ENCODE data around the gene PLXNA2. TPM values are rescaled to one million over a fixed set of nuclear protein-coding genes. Genes with fewer than 3 reads are reported as not detected.

The PLXNA2 gene
- total RNA-seq, 1 experiment from 2014 or later, result 69.7 TPM

DNA sequence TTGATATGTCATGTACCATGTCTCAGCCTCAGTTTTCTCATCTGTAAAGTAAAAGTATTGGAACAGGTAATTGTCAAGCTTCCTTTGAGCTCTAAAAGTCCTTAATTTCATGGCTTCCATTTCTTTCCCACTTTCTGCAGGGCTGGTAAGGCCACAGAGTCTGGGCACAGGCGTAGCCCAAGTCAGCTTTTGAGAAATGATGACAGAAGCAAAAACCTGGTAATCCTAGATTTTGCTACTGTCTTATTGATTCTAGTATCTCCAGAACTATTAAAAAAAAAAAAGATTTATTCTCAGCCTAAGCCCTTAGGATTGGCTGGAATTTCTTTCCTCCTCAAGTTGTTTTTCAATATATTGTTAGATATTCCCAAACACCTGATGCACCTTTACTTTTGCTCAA, 31.3 kb downstream of the PLXNA2 start:
- intact Hi-C loops (cut with micrococcal nuclease), result no loop called here
- peaks cover 11% of the 10 kb centered on the region for H3K9me3 Mint-ChIP-seq (ENCODE audit: unreplicated experiment)
- H3K27ac Mint-ChIP-seq (ENCODE audit: low read depth, unreplicated experiment), result peak overlapping the region; percentile 93
- CTCF ChIA-PET, result interaction anchor here (0.5 to 19.3 kb wide), 14 partner anchors 9 to 250 kb away, joined by 3 to 545 read pairs (median 5); partner anchors contain the start of gene PLXNA2
- DNase-seq (ENCODE audit: unreplicated experiment), result no peak
- H3K4me3 Mint-ChIP-seq (ENCODE audit: unreplicated experiment), result no peak overlapping the region
- H3K4me1 Mint-ChIP-seq (ENCODE audit: insufficient read depth, unreplicated experiment), result peaks cover 51% of the 10 kb centered on the region
- TF ChIP-seq, protein P1, sequence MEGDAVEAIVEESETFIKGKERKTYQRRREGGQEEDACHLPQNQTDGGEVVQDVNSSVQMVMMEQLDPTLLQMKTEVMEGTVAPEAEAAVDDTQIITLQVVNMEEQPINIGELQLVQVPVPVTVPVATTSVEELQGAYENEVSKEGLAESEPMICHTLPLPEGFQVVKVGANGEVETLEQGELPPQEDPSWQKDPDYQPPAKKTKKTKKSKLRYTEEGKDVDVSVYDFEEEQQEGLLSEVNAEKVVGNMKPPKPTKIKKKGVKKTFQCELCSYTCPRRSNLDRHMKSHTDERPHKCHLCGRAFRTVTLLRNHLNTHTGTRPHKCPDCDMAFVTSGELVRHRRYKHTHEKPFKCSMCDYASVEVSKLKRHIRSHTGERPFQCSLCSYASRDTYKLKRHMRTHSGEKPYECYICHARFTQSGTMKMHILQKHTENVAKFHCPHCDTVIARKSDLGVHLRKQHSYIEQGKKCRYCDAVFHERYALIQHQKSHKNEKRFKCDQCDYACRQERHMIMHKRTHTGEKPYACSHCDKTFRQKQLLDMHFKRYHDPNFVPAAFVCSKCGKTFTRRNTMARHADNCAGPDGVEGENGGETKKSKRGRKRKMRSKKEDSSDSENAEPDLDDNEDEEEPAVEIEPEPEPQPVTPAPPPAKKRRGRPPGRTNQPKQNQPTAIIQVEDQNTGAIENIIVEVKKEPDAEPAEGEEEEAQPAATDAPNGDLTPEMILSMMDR (IDR thresholded peaks at IDR 0.05; ENCODE audit: unreplicated experiment), result no peak
- POLR2A ChIA-PET, result interaction anchor here (0.6 to 13.2 kb wide), 17 partner anchors 9 to 1219 kb away, joined by 3 to 155 read pairs (median 4); partner anchors contain the start of gene PLXNA2
- no TSS peak for BruUV-seq (replicated peaks)
- H3K27me3 Mint-ChIP-seq (ENCODE audit: insufficient read depth, unreplicated experiment), result no peaks in the 10 kb centered on the region
- H3K36me3 Mint-ChIP-seq (ENCODE audit: insufficient read depth, unreplicated experiment), result peaks cover 17% of the 10 kb centered on the region

DNA sequence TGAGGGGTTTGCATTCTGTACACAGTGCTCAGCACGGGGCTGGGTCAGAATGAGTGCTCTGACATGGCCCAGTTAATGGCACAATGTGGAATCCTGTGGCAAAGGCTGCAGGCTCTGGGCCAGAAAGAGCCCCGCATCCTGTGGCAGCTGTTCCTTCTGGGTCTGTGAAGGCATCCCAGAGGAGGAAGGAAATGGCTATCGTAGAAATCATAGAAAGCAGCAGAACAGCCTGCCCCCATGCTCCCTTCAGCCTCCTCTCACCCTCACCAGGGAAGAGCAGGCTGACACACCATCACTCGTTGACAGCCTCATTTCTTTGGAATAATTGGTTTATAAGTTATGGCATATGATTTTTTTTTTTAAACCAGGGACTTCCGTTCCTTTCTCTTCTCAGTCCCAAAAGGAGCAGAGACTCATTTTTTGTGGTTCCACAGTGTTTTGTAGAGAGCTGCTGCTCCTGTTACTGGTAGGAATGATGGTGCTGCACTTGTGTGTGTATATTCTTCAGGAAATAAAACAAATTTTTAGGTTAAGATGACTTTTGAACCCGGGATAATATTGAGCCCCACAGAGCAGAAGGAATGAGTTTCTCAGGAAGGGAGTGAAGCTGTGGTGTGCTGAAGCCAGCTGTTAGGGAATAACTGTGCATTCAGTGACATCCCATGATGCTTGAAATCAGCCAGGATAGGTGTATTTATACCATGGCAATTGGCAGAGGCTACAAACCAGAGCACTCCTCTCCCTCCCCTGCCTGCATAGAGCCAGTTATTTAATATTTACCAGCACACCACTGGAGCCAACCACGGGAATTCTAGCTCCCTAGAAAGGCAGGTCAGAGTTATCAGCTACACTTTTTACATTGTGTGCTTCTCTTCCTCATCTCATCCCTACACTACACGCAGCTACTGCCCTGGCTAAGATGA, 32.0 kb downstream of the PLXNA2 start:
- TF ChIP-seq, protein P1 (IDR thresholded peaks at IDR 0.05; ENCODE audit: unreplicated experiment), result no peak
- CTCF ChIA-PET, result interaction anchor here (1.0 to 19.3 kb wide), 11 partner anchors 9 to 249 kb away, joined by 3 to 545 read pairs (median 6); partner anchors contain the start of gene PLXNA2
- H3K36me3 Mint-ChIP-seq (ENCODE audit: insufficient read depth, unreplicated experiment), result peaks cover 24% of the 10 kb centered on the region
- H3K4me3 Mint-ChIP-seq (ENCODE audit: unreplicated experiment), result no peak overlapping the region
- BruUV-seq (replicated peaks), result no TSS peak
- POLR2A ChIA-PET, result interaction anchor here (0.6 to 13.2 kb wide), 9 partner anchors 9 to 458 kb away, joined by 3 to 155 read pairs (median 8); no protein-coding TSS in a partner anchor
- no peak for DNase-seq (ENCODE audit: unreplicated experiment)
- H3K27ac Mint-ChIP-seq (ENCODE audit: low read depth, unreplicated experiment), result peak overlapping the region; percentile 0
- H3K4me1 Mint-ChIP-seq (ENCODE audit: insufficient read depth, unreplicated experiment), result peaks cover 58% of the 10 kb centered on the region
- peaks cover 11% of the 10 kb centered on the region for H3K9me3 Mint-ChIP-seq (ENCODE audit: unreplicated experiment)
- intact Hi-C loops (cut with micrococcal nuclease), result no loop called here
- H3K27me3 Mint-ChIP-seq (ENCODE audit: insufficient read depth, unreplicated experiment), result no peaks in the 10 kb centered on the region

DNA sequence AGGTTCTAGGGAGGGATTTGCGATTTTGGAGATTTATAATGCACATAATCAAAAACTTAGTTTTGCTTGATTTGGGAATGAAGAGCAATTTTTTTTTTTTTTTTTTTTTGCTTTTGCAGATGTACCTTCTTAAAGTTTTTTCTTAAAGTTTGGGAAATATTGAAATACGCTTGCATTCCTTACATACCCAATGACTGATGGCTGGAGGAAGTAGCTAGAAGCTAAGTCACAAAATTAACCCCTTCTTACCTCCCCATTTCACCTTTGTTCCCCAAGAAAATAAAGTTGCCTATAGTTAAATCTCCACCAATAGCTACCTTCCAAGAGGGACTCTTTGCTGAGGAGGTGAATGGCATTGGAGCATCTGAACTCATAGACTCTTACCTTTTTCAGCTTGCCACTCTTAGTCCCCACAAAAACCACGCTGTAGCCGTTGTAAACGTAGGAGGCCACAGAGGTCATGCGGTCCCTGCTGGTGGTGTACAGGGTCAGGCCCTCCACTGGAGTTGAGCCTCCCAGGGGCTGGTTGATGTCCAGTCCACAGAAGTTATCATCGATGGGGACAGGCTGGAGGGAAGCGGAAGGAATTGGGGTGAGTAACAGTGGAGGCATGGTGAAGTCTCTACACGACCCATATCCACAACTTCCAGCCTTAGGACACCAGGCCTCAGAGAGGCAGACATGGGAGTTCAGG, 34.1 kb downstream of the PLXNA2 start:
- no peak for DNase-seq (ENCODE audit: unreplicated experiment)
- H3K27me3 Mint-ChIP-seq (ENCODE audit: insufficient read depth, unreplicated experiment), result no peaks in the 10 kb centered on the region
- peaks cover 47% of the 10 kb centered on the region for H3K4me1 Mint-ChIP-seq (ENCODE audit: insufficient read depth, unreplicated experiment)
- peaks cover 2% of the 10 kb centered on the region for H3K9me3 Mint-ChIP-seq (ENCODE audit: unreplicated experiment)
- no peak overlapping the region for H3K4me3 Mint-ChIP-seq (ENCODE audit: unreplicated experiment)
- peak overlapping the region; percentile 89 for H3K27ac Mint-ChIP-seq (ENCODE audit: low read depth, unreplicated experiment)
- intact Hi-C loops (cut with micrococcal nuclease), result no loop called here
- peaks cover 24% of the 10 kb centered on the region for H3K36me3 Mint-ChIP-seq (ENCODE audit: insufficient read depth, unreplicated experiment)
- ChIA-PET POLR2A (interaction anchor here (0.7 to 13.7 kb wide), 14 partner anchors 10 to 1224 kb away, joined by 3 to 219 read pairs (median 4); partner anchors contain the start of gene PLXNA2), CTCF (interaction anchor here (0.6 to 47.3 kb wide), 15 partner anchors 8 to 1546 kb away, joined by 3 to 1037 read pairs (median 5); partner anchors contain the start of gene PLXNA2)
- BruUV-seq (replicated peaks), result no TSS peak
- TF ChIP-seq, protein P1 (IDR thresholded peaks at IDR 0.05; ENCODE audit: unreplicated experiment), result no peak
